NK-92 treated with Interleukin-12 subunit alpha and Interleukin-12 subunit beta, amount 100 ng/mL, for 24 hours (cell line): ENCODE data around the gene CPLX1.
"Not testable (repeated sequence)": the region's sequence is repeated elsewhere in the genome, so short reads cannot be mapped to it uniquely, and the experiment has no call there.

Experiments
- DNase-seq: peaks from one replicate; lab custom pipeline; 2025; lab: John Stamatoyannopoulos, UW

CPLX1 gene

DNA sequence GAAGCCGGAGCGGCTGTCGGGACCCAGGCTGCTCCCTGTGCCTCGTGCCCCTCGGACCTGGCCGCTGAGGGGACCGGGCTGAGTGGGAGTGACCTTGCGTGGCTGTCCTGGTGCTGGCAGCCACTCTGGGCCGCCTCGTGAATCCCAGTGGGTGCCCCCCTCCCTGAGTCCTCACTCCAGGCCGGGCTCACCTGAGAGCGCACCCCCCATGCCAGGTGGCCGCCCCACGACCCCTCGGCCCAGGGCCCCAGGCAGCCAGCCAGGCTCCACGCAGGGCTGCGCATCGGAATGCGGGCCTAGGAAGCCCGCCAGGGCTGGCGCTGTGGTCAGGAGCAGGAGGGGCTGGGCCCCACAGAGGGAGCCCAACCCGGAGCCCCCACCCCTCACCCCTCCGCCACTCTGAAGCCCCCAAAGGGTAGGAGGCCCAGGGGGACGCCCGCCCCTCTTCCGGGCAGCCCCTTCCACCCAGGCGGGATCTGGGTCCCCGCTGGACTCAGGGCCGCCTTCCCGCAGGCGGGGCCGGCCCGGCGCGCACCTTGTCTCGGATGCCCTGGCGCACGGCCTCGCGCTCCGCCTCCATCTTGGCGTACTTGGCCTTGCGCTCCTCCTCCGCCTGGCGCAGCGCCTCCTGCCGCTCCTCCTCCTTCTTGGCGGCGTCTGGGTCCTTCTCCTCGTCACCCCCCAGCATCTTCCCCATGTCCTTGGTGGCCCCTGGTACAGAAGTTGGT, 33.9 kb downstream of the CPLX1 start:
- no peak for DNase-seq

DNA sequence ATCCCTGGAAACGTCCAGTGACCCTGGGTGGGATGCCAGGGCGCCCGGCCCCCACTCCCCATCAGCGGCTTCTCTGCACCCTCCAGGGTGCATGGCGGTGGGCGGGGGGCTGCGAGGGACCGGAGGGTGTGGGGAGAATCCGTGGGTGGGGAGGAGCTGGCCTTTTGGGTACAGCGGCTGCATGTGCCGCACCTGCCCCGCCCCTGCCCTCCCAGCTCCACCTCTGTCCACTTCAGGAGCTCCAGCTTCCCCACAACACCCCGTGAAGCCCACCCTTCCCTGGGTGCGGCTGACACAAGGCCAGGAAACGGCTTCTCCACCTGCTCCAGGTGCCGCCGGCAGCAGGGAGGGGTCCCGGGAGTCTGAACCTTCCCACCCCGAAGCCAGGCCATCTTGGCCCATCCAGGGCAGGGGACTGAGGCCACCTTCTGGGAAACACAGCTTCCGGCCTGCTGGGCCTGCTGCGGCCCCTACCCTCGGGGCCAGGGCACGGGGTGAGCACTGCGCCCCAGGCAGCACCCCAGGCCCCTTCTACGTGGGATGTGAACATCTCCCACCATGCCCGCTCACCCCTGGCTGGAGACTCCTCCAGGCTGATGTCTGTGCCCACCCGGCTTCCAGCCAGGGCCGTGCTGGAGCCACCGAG, 34.6 kb downstream of the CPLX1 start:
- no peak for DNase-seq

GRCh38 chr4:790466-790820, 35.5 kb downstream of the CPLX1 start:
- DNase-seq, result no peak

DNA sequence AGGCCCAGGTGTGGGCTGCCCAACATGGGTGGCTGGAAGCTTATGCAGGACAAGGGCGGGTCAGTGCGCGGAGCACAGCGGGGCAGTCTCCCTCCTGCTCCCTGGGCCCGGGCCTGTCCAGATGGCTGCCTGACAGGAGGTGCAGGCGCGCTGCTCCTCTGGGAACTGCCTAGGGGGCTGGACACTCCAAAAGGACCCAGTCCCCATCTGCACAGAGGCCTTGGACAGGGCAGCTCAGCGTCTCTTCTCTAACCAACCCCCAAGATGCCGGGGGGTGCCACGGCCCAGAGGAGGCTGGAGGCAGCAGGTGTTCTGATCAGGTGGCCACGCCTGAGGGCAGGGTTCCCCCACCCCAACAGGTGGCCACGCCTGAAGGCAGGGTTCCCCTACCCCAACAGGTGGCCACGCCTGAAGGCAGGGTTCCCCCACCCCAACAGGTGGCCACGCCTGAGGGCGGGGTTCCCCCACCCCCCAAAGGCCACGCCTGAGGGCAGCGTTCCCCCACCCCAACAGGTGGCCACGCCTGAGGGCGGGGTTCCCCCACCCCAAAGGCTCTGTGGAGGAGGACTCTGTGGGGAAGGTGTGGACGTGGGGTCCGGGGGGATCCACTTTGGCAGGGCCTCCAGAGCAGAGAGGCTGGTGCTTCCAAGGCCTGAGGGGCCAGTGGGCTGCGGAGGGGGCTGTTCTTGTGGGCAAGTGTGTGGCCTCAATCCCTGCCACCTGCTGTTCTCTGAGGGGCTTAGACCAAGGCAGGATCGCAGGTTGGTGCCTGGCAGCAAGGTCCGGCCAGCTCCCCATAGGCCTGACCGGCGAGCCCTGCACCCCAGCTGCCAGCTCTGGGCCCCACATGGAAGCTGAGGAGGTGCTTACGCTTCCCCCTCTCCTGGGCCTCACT, 36.1 kb downstream of the CPLX1 start:
- DNase-seq, result no peak

DNA sequence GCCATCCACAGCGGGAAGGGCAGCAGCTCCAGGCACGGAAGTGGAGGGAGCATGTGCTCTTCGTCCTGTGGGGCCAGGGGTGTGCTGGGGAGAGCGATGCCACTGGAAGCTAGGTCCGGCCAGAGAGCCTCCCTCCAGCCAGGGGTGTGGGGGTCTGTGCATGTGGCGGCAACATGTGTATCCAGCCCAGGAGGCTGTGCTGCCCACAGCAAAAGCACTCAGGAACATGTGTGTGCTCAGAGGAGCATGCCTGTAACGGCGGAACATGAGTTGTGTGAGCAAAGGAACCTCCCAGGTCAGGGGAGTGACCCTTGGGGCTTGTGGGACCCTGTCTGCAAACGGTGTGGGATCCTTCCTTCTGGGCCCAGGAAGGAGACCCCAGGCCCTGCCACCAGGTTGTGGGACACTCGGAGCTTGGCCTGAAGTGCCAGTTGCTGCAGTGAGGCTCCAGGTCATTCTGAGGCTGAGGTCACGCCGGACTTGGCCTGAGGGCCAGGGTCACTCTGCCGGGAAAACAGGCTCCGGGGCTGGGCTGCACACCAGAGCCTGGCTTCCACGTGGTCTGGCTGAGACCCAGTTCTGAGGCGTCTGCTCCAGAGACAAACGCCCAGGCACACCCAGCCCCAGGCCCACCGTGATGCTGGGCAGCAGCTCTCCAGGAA, 37.2 kb downstream of the CPLX1 start:
- DNase-seq, result no peak

DNA sequence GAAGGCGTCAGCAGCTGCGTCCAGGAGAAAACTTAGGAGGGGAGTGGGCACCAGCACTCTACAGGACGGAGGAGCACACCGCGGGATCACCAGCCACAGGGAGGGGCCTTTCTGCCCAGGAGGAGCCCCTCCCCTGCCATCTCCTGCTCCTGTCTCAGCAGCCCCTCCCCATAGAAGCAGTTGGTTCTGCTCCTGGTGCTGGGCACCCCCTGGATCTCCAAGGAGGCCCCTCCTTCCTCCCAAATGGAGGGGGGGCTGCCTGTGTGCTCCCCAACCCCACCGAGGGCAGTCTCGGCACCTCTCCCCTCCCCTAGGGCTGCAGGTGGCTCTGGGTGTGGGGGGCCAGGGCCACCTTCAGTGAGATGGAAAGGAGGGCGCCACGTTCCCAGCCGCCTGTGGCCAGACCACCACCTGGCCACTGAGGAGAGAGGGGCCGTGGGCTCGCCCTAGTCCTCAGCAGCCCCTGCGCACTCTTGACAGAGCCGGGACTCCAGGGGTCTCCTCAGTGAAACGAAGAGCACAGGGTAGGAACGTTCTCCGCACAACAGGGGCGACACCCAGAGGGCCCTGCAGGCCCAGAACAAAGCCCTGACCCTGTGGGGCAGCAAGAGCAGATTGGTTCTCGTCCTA, 37.8 kb downstream of the CPLX1 start:
- DNase-seq, result no peak

- no peak for DNase-seq
Observed at GRCh38 chr4:787561-787981, 38.4 kb downstream of the CPLX1 start.

DNA sequence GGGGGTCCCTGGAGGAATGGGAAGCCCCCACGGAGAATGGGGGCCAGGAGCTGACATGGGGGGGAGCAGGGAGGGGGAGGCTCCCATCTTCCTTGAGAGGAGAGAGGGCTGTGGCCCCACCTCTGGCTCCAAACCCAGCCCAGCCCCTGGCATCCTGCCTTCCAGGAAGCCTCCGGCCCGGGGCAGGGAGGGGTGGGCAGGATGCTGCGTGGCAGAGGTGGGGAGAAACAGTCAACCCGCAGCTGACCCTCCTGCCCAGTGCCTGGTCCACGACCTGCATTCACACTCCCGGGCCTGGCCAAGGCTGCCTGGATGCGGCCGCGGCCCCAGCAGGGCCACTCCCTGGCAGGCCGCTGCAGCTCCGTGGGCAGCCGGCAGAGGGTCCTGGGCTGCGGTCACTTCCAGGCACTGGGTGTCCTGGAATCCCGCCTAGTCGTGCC, 39.0 kb downstream of the CPLX1 start:
- no peak for DNase-seq

- no peak for DNase-seq
Observed at GRCh38 chr4:786074-786741, 39.7 kb downstream of the CPLX1 start.

DNA sequence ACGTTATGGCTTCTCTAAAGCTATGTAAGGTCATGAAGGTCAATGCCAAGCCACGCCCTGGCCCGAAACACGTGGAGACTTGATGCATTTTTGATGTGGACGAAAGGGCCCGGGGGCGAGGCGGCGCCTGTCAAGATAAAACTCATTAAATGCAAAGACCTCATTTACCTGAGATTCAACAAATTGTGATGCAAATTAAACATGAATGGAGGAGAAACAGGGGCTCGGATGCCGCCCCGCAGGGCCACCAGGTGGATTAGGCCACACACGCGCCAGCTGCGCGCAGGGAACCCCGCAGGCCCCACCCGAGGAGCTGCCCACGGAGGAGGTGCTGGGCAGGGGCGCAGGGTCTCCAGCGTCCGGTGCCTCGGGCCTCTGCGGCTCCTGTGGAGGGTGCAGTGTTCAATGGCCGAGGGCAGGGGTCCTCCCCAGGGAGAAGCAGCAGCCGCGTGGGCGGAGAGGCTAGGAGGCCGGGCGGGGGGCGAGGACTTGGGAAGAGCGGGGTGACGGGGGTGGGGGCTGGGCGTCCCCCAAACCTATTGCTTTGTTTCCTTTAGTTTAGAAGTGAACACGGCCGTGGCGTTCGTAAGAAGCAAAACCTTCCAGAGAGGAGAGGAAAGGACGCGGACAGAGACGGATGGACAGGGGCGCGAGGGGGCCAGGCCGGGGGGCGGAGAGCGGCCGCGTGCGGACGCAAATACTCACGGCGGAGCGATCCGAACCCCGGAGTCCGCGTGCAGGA, 40.4 kb downstream of the CPLX1 start:
- no peak for DNase-seq

- no peak for DNase-seq
Observed at GRCh38 chr4:784401-785331, 41.3 kb downstream of the CPLX1 start.

- peak; percentile 98 for DNase-seq
Observed at GRCh38 chr4:781493-782216, 44.3 kb downstream of the CPLX1 start.

GRCh38 chr4:780716-781492, 45.0 kb downstream of the CPLX1 start:
- no peak for DNase-seq

DNA sequence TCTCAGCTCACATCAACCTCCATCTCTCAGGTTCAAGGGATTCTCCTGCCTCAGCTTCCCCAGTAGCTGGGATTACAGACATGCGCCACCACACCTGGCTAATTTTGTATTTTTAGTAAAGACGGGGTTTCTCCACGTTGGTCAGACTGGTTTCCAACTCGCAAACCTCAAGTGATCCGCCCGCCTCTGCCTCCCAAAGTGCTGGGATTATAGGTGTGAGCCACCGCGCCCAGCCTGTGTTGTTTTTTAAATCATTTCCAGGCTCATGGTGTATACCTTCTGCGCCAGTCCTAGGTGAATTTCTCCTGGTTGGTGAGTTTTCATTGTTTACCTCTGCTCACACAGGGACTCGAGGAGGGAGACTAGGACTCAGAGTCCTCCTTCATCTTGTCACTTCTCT, 45.7 kb downstream of the CPLX1 start:
- DNase-seq, result not testable (repeated sequence)

GRCh38 chr4:779555-779954, 46.4 kb downstream of the CPLX1 start:
- no peak for DNase-seq

DNA sequence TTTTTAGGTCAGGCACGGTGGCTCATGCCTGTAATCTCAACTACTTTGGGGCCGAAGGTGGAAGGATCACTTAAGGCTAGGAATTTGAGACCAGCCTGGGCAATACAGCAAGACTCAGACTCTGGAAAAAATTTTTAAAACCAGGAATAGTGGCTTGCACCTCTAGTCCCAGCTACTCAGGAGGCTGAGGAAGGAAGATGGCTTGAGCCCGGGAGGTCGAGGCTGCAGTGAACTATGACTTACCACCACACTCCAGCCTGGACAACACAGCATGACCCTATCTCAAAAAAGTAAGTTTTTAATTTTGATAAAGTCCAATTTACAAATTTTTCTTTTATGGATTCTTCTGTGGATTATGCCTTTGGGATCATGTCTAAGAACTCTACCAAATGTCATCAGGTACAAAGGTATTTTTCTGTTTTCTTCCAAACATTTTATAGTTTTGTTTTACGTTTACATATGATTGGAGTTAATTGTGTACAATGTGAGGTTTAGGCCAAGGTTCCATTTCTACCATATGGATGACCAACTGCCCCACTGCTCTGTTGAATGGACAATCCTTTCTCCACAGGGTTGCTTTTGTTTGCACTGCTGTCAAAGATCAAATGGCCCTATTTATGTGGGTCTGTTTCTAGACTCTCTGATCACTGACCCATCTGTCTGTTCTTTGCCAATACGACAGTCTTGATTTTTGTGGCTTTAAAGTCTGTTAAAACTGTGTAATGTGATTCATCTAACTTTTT, 48.2 kb downstream of the CPLX1 start:
- DNase-seq, result no peak

- no peak for DNase-seq
Observed at GRCh38 chr4:776743-777441, 49.0 kb downstream of the CPLX1 start.
